ENCODE results near the gene RNF169.

DNA sequence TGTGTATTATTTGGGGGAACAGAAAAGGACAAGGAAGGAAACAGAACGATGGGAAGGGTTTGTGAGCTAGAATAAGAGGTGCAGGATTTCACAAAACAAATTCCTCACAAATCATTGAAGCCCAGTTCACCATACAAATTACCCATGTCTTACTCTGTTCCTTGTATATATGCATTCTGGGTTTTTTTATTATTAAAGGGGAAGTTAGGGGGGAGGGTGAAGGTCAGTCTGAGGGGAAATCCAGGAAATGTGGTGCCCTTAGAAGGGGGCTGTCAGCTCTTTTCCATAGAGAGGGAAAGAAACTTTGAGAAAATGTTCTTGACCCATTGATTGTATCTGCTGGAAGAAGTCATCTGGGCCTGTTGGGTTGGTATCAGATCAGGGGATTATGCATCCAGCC, 90.8 kb downstream of the RNF169 start:
- TF ChIP-seq, protein P1, sequence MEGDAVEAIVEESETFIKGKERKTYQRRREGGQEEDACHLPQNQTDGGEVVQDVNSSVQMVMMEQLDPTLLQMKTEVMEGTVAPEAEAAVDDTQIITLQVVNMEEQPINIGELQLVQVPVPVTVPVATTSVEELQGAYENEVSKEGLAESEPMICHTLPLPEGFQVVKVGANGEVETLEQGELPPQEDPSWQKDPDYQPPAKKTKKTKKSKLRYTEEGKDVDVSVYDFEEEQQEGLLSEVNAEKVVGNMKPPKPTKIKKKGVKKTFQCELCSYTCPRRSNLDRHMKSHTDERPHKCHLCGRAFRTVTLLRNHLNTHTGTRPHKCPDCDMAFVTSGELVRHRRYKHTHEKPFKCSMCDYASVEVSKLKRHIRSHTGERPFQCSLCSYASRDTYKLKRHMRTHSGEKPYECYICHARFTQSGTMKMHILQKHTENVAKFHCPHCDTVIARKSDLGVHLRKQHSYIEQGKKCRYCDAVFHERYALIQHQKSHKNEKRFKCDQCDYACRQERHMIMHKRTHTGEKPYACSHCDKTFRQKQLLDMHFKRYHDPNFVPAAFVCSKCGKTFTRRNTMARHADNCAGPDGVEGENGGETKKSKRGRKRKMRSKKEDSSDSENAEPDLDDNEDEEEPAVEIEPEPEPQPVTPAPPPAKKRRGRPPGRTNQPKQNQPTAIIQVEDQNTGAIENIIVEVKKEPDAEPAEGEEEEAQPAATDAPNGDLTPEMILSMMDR (IDR thresholded peaks at IDR 0.05), result no peak
- no peak for TF ChIP-seq ZFX (IDR thresholded peaks at IDR 0.05; ENCODE audit: borderline replicate concordance)
